HCT116 (cell line): ENCODE results near the gene SLC16A4.
"Not testable (repeated sequence)": the region's sequence is repeated elsewhere in the genome, so short reads cannot be mapped to it uniquely, and the experiment has no call there.

Experiments used
- EZH2 ChIP-seq: fragments of 200-600 bp; sonication (generic); IDR thresholded peaks from 2 replicates; pipeline ENCODE4 v1.6.1; 2017; ENCODE audit warnings: antibody characterized with exemption, mixed run types
- EZH2phosphoT487 ChIP-seq: fragments of 200-600 bp; IDR thresholded peaks from 2 replicates; pipeline ENCODE4 v1.6.1; 2018; ENCODE audit warnings: antibody characterized with exemption, borderline replicate concordance
- FOSL1 ChIP-seq: IDR thresholded peaks from 2 replicates; pipeline ENCODE4 v1.6.1; 2012; ENCODE audit warnings: low read depth
- JUND ChIP-seq: IDR thresholded peaks from 2 replicates; pipeline ENCODE4 v1.6.1; 2012
- POLR2A ChIP-seq: IDR thresholded peaks from 2 replicates; pipeline ENCODE4 v1.7.0; 2011; ENCODE audit warnings: borderline replicate concordance; ENCODE audit not compliant: insufficient read depth, insufficient read length; ENCODE audit errors: extremely low read depth
- POLR2AphosphoS5 ChIP-seq: IDR thresholded peaks from 2 replicates; pipeline ENCODE4 v1.6.1; 2011; ENCODE audit warnings: mild to moderate bottlenecking, low read depth, low read length, moderate library complexity
- TCF7L2 ChIP-seq: IDR thresholded peaks from 2 replicates; pipeline ENCODE4 v1.7.0; 2011; ENCODE audit warnings: borderline replicate concordance, inconsistent platforms; ENCODE audit not compliant: insufficient read depth, insufficient read length; ENCODE audit errors: extremely low read depth
- YY1 ChIP-seq: IDR thresholded peaks from 2 replicates; pipeline ENCODE4 v1.6.1; 2011; ENCODE audit warnings: low read length, low read depth, moderate library complexity, mild to moderate bottlenecking; ENCODE audit not compliant: insufficient replicate concordance; ENCODE audit errors: extremely low read depth
- TF ChIP-seq, protein P1 (sequence below), 3 experiments: fragments of 200-600 bp in 1 of 3; sonication (generic) in 1 of 3; IDR thresholded peaks in 2 of 3; conservative IDR thresholded peaks in 1 of 3; 2 replicates each; pipeline ENCODE4 v1.5.1; 2012 to 2017; ENCODE audit warnings: low read depth in 2 of 3, low read length in 2 of 3, antibody characterized with exemption in 1 of 3, borderline replicate concordance in 1 of 3, control low read depth in 1 of 3, mild to moderate bottlenecking in 1 of 3, mixed read lengths in 1 of 3, mixed run types in 1 of 3, moderate library complexity in 1 of 3; ENCODE audit not compliant: insufficient read depth in 1 of 3
- TF ChIP-seq, protein P2 (sequence below): IDR thresholded peaks from 2 replicates; pipeline ENCODE4 v1.6.1; 2012
- TF ChIP-seq, protein P3 (sequence below): IDR thresholded peaks from 2 replicates; pipeline ENCODE4 v1.6.1; 2012; ENCODE audit warnings: low read depth

DNA sequence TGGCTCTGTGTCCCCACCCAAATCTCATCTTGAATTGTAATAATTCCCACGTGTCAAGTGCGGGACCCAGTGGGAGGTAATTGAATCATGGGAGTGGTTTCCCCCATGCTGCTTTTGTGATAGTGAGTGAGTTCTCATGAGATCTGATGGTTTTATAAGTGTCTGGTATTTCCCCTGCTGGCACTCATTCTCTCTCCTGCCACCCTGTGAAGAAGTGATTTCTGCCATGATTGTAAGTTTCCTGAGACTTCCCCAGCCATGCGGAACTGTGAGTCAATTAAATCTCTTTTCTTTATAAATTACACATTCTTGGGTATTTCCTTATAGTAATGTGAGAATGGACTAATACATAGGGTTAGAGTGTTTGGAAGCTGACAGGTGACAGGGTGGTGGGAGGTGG lies 49.0 kb upstream of the SLC16A4 start:
- TF ChIP-seq, protein P1, sequence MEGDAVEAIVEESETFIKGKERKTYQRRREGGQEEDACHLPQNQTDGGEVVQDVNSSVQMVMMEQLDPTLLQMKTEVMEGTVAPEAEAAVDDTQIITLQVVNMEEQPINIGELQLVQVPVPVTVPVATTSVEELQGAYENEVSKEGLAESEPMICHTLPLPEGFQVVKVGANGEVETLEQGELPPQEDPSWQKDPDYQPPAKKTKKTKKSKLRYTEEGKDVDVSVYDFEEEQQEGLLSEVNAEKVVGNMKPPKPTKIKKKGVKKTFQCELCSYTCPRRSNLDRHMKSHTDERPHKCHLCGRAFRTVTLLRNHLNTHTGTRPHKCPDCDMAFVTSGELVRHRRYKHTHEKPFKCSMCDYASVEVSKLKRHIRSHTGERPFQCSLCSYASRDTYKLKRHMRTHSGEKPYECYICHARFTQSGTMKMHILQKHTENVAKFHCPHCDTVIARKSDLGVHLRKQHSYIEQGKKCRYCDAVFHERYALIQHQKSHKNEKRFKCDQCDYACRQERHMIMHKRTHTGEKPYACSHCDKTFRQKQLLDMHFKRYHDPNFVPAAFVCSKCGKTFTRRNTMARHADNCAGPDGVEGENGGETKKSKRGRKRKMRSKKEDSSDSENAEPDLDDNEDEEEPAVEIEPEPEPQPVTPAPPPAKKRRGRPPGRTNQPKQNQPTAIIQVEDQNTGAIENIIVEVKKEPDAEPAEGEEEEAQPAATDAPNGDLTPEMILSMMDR (IDR thresholded peaks at IDR 0.05 in 2 of 3, conservative IDR thresholded peaks at IDR 0.05 in 1 of 3; ENCODE audit: borderline replicate concordance in 1 of 3, insufficient read depth in 1 of 3, low read depth in 2 of 3, low read length in 2 of 3), result not testable (repeated sequence)
- not testable (repeated sequence) for TF ChIP-seq JUND, EZH2phosphoT487, TCF7L2, YY1, POLR2A, FOSL1, EZH2, POLR2AphosphoS5
- TF ChIP-seq, protein P2, sequence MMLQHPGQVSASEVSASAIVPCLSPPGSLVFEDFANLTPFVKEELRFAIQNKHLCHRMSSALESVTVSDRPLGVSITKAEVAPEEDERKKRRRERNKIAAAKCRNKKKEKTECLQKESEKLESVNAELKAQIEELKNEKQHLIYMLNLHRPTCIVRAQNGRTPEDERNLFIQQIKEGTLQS, result not testable (repeated sequence)
- TF ChIP-seq, protein P3, sequence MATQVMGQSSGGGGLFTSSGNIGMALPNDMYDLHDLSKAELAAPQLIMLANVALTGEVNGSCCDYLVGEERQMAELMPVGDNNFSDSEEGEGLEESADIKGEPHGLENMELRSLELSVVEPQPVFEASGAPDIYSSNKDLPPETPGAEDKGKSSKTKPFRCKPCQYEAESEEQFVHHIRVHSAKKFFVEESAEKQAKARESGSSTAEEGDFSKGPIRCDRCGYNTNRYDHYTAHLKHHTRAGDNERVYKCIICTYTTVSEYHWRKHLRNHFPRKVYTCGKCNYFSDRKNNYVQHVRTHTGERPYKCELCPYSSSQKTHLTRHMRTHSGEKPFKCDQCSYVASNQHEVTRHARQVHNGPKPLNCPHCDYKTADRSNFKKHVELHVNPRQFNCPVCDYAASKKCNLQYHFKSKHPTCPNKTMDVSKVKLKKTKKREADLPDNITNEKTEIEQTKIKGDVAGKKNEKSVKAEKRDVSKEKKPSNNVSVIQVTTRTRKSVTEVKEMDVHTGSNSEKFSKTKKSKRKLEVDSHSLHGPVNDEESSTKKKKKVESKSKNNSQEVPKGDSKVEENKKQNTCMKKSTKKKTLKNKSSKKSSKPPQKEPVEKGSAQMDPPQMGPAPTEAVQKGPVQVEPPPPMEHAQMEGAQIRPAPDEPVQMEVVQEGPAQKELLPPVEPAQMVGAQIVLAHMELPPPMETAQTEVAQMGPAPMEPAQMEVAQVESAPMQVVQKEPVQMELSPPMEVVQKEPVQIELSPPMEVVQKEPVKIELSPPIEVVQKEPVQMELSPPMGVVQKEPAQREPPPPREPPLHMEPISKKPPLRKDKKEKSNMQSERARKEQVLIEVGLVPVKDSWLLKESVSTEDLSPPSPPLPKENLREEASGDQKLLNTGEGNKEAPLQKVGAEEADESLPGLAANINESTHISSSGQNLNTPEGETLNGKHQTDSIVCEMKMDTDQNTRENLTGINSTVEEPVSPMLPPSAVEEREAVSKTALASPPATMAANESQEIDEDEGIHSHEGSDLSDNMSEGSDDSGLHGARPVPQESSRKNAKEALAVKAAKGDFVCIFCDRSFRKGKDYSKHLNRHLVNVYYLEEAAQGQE, result not testable (repeated sequence)
